ENCODE results near the gene GBF1. TPM values are rescaled to one million over a fixed set of nuclear protein-coding genes. Genes with fewer than 3 reads are reported as not detected.
"Not testable (repeated sequence)": the region's sequence is repeated elsewhere in the genome, so short reads cannot be mapped to it uniquely, and the experiment has no call there.

The GBF1 gene
- total and polyA plus RNA-seq, 2 experiments from 2014 or later = 43.1 to 55.4 TPM

DNA sequence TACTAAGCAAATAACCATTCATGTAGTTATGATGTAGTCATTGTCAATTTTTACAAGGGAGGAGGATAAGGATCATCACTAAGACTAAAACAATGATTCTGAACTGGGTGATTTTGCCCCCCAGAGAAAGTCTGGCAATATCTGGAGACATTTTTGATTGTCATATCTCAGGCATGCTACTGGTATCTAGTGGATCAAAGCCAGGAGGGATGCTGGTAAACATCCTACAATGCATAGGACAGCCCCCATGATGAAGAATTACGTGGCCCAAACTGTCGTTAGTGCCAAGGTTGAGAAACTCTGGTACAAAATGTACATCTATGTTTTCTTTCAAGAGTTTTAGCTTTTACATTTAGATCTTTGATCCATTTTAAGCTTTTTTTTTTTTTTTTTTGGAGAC is 57.3 kb downstream of the GBF1 start:
- Histone ChIP-seq H3K4me2 (no peak overlapping the region), H2AFZ (no peak overlapping the region), H3K27ac (no peak overlapping the region), H3K4me3 (no peak overlapping the region), H3K36me3 (replicated peaks; ENCODE audit: insufficient read depth, low read depth) (no peaks in the 10 kb centered on the region), H3K9me2 (replicated peaks; ENCODE audit: insufficient read depth) (no peaks in the 10 kb centered on the region), H3K79me2 (peaks cover 88% of the 10 kb centered on the region), H4K20me1 (ENCODE audit: insufficient read depth, poor library complexity, severe bottlenecking) (peaks cover 23% of the 10 kb centered on the region), H3K9me3 (ENCODE audit: low read depth) (no peaks in the 10 kb centered on the region), H3K27me3 (no peaks in the 10 kb centered on the region), H3K4me1 (ENCODE audit: insufficient read depth) (no peaks in the 10 kb centered on the region)
- no peak for DNase-seq (ENCODE audit: low spot score)
- TF ChIP-seq, protein P1, sequence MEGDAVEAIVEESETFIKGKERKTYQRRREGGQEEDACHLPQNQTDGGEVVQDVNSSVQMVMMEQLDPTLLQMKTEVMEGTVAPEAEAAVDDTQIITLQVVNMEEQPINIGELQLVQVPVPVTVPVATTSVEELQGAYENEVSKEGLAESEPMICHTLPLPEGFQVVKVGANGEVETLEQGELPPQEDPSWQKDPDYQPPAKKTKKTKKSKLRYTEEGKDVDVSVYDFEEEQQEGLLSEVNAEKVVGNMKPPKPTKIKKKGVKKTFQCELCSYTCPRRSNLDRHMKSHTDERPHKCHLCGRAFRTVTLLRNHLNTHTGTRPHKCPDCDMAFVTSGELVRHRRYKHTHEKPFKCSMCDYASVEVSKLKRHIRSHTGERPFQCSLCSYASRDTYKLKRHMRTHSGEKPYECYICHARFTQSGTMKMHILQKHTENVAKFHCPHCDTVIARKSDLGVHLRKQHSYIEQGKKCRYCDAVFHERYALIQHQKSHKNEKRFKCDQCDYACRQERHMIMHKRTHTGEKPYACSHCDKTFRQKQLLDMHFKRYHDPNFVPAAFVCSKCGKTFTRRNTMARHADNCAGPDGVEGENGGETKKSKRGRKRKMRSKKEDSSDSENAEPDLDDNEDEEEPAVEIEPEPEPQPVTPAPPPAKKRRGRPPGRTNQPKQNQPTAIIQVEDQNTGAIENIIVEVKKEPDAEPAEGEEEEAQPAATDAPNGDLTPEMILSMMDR (IDR thresholded peaks at IDR 0.05; ENCODE audit: poor library complexity) = no peak
- TF ChIP-seq EZH2 (IDR thresholded peaks at IDR 0.05; ENCODE audit: borderline replicate concordance) (no peak), EZH2phosphoT487 (IDR thresholded peaks at IDR 0.05; ENCODE audit: low read depth, severe bottlenecking, unreplicated experiment) (no peak)
- 92% methylated on average over 2 of the region's 2 CpGs for WGBS (ENCODE audit: low lambda C conversion rate, missing lambda C conversion rate)

DNA sequence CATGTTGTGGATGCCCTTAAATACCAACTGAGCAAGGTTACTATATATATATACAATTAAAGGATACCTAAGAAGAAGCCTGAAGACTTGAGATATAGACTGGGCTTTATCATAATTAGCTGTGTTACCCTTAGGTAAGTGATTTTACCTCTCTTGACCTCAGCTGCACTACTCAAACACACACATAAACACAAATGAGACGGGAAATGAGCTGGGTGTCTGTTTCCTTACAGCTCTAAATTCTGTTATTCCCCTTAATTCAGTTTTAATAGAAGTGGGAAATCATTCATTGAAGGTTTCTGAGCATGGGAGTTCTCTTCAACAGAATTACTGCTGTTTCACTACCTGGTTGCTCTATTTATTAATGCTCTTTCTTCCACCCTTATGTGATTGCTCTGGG is 60.7 kb downstream of the GBF1 start:
- Histone ChIP-seq H3K4me2 (no peak overlapping the region), H3K27me3 (no peaks in the 10 kb centered on the region), H3K9me3 (ENCODE audit: low read depth) (no peaks in the 10 kb centered on the region), H2AFZ (no peak overlapping the region), H3K36me3 (replicated peaks; ENCODE audit: insufficient read depth, low read depth) (no peaks in the 10 kb centered on the region), H3K4me1 (ENCODE audit: insufficient read depth) (peaks cover 13% of the 10 kb centered on the region), H3K27ac (no peak overlapping the region), H3K79me2 (peaks cover 83% of the 10 kb centered on the region), H4K20me1 (ENCODE audit: insufficient read depth, poor library complexity, severe bottlenecking) (peaks cover 31% of the 10 kb centered on the region), H3K4me3 (no peak overlapping the region), H3K9me2 (replicated peaks; ENCODE audit: insufficient read depth) (no peaks in the 10 kb centered on the region)
- TF ChIP-seq EZH2 (IDR thresholded peaks at IDR 0.05; ENCODE audit: borderline replicate concordance) = no peak
- TF ChIP-seq, protein P1 (IDR thresholded peaks at IDR 0.05; ENCODE audit: poor library complexity) = no peak
- no peak for DNase-seq (ENCODE audit: low spot score)
- WGBS (ENCODE audit: low lambda C conversion rate, missing lambda C conversion rate) = 97% methylated on average over 1 of the region's 1 CpG

DNA sequence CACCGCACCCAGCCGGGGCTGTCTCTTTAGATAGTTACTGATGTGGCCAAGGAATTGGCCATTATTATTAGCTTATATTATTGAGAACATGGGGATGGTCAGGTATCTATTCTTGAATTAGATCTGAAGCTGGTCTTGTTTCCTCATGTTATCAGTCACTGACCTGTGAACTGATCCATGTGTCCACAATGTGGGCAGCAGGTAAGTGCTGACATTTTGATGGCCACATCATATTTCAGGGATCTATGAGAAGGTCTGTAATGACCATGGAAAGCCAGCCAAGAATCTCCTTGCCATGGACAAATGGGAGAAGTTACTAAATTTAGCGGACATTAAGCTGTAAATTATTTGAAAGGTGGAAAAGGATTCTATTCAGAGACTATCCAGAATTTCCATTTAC is 61.4 kb downstream of the GBF1 start:
- H2AFZ ChIP-seq = no peak overlapping the region
- no peak for DNase-seq (ENCODE audit: low spot score)
- WGBS (ENCODE audit: low lambda C conversion rate, missing lambda C conversion rate) = 98% methylated on average over 3 of the region's 3 CpGs
- H3K9me3 ChIP-seq (ENCODE audit: low read depth) = no peaks in the 10 kb centered on the region
- no peaks in the 10 kb centered on the region for H3K27me3 ChIP-seq
- peaks cover 20% of the 10 kb centered on the region for H3K4me1 ChIP-seq (ENCODE audit: insufficient read depth)
- TF ChIP-seq, protein P1 (IDR thresholded peaks at IDR 0.05; ENCODE audit: poor library complexity) = no peak
- TF ChIP-seq EZH2phosphoT487 (IDR thresholded peaks at IDR 0.05; ENCODE audit: low read depth, severe bottlenecking, unreplicated experiment) = no peak
- no peak for TF ChIP-seq EZH2 (IDR thresholded peaks at IDR 0.05; ENCODE audit: borderline replicate concordance)
- H3K9me2 ChIP-seq (replicated peaks; ENCODE audit: insufficient read depth) = no peaks in the 10 kb centered on the region
- no peak overlapping the region for H3K4me2 ChIP-seq
- no peaks in the 10 kb centered on the region for H3K36me3 ChIP-seq (replicated peaks; ENCODE audit: insufficient read depth, low read depth)
- peaks cover 38% of the 10 kb centered on the region for H4K20me1 ChIP-seq (ENCODE audit: insufficient read depth, poor library complexity, severe bottlenecking)
- no peak overlapping the region for H3K27ac ChIP-seq
- H3K4me3 ChIP-seq = no peak overlapping the region
- peaks cover 87% of the 10 kb centered on the region for H3K79me2 ChIP-seq

DNA sequence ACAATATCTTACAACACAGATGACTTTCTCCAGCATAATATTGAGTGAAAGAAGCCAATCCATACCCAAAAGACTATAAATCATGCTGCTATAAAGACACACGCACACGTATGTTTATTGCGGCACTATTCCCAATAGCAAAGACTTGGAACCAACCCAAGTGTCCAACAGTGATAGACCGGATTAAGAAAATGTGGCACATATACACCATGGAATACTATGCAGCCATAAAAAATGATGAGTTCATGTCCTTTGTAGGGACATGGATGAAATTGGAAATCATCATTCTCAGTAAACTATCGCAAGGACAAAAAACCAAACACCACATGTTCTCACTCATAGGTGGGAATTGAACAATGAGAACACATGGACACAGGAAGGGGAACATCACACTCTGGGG is 63.0 kb downstream of the GBF1 start:
- H2AFZ ChIP-seq; H3K9me2 ChIP-seq (replicated peaks; ENCODE audit: insufficient read depth); H3K36me3 ChIP-seq (replicated peaks; ENCODE audit: insufficient read depth, low read depth); H3K27ac ChIP-seq; H3K9me3 ChIP-seq (ENCODE audit: low read depth); H3K27me3 ChIP-seq; H3K4me2 ChIP-seq; H3K4me3 ChIP-seq; DNase-seq (ENCODE audit: low spot score): not testable (repeated sequence)
- WGBS (ENCODE audit: low lambda C conversion rate, missing lambda C conversion rate) = 97% methylated on average over 4 of the region's 5 CpGs
- Histone ChIP-seq H4K20me1 (ENCODE audit: insufficient read depth, poor library complexity, severe bottlenecking) (peaks cover 51% of the 10 kb centered on the region), H3K4me1 (ENCODE audit: insufficient read depth) (peaks cover 33% of the 10 kb centered on the region), H3K79me2 (peaks cover 88% of the 10 kb centered on the region)

Data from hepatocyte (in vitro differentiated cells).